ENCODE data around the gene DAPK1.

DNA sequence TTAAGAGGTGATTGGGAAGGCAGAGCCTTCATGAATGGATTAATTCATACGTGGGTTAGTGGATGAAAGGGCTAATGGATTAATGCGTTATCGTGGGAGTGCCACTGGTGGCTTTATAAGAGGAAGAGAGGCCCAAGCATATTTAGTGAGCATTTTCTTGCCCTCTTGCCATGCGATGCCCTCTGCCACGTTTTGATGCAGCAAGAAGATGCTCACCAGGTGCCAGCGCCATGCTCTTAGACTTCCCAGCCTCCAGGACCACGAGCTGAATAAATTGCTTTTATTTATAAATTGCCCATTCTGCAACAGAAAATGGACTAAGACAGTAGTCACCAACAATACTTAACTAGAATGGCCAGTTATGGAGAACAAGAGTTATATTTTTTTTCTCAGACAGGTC, 24.2 kb downstream of the DAPK1 start:
- no peak for TF ChIP-seq POLR2A (IDR thresholded peaks at IDR 0.05)
- TF ChIP-seq, protein P1, sequence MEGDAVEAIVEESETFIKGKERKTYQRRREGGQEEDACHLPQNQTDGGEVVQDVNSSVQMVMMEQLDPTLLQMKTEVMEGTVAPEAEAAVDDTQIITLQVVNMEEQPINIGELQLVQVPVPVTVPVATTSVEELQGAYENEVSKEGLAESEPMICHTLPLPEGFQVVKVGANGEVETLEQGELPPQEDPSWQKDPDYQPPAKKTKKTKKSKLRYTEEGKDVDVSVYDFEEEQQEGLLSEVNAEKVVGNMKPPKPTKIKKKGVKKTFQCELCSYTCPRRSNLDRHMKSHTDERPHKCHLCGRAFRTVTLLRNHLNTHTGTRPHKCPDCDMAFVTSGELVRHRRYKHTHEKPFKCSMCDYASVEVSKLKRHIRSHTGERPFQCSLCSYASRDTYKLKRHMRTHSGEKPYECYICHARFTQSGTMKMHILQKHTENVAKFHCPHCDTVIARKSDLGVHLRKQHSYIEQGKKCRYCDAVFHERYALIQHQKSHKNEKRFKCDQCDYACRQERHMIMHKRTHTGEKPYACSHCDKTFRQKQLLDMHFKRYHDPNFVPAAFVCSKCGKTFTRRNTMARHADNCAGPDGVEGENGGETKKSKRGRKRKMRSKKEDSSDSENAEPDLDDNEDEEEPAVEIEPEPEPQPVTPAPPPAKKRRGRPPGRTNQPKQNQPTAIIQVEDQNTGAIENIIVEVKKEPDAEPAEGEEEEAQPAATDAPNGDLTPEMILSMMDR (IDR thresholded peaks at IDR 0.05): no peak
